NCI-H226 (cell line): ENCODE data around the gene S100A14.
A peak's percentile ranks its signal among the peaks of the same experiment; 100 is the strongest.

Experiments used
- DNase-seq: peaks from one replicate; pipeline ENCODE4 v3.0.0-alpha.2; 2015

S100A14 gene

DNA sequence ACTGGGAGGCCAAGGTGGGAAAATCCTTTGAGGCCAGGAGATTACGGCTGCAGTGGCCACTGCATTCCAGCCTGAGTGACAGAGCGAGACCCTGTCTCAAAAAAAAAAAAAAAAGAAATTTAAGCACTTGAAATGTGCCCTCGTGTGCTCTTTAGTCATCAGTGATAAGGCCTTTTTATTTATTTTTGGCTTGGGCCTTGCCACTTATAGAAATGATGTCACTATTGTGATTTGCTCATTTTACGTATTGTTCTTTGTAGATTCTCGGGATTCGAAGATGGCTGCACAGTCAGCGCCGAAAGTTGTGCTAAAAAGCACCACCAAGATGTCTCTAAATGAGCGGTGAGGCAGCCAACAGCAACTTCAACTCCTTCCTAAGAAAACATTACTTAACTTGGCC lies 20.2 kb upstream of the S100A14 start:
- no peak for DNase-seq

DNA sequence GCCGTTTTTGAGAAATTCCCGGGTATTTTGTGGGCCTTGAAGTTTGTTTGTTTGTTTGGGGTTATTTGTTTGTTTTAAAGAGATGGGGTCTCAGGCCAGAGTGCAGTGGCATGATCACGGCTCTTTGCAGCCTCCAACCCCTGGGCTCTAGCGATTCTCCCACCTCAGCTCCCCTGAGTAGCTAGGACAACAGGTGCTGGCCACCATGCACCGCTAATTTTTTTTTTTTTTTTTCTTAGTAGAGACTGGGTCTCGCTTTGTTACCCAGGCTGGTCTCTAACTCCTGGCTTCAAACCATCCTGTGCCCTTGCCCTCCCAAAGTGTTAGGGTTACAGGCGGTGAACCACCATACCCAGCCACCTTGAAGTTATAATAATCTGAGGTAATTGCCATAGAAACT lies 19.7 kb upstream of the S100A14 start:
- DNase-seq: no peak

DNA sequence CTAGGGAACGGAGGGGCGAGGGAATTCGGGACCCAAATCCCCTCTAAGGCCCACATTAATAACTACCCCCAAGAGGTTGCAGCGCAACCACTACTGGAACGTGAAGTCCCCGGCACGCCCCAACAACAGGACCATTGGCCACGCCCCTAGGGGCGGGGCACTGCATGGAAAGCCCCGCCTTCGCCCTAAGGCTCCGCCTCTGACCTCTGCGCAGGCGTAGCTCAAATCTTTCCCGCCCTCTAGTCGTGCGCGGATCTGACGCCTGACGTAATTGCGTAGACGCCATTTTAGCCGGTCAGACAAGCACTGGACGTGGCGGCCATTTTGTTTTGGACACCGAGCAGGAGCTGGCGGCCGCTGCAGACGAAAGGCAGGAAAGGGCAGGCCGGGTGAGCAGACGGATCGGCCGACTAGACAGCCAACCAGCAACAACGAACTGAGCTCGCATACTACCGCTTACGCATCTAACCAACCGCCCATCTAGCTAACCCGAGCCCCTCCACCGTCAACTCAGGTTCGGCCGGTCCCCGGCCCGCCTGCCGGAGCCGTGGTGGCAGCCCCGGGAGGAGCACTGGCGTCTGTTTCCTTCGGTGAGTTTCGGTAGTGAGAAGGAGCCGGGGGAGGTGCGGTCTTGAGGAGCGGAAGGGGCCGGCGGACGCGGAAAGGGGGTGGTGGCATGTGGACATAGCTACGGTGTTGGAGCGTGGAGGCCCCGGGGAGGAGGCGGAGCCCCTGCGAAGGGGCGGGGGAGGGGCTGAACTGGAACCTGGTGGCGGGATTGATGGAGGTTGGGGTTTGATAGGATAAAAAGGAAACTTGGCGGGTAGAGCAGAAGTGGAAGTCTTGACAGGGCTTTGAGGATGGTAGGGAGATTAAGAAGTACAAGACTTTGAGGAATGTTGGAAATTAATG lies 17.9 kb upstream of the S100A14 start, which contains the start of gene CHTOP:
TSS of gene CHTOP (plus strand) at position 313 of the 912 bp plus-strand sequence. CDS start 2,523 bp downstream, outside the sequence.
- DNase-seq: peak; percentile 92

DNA sequence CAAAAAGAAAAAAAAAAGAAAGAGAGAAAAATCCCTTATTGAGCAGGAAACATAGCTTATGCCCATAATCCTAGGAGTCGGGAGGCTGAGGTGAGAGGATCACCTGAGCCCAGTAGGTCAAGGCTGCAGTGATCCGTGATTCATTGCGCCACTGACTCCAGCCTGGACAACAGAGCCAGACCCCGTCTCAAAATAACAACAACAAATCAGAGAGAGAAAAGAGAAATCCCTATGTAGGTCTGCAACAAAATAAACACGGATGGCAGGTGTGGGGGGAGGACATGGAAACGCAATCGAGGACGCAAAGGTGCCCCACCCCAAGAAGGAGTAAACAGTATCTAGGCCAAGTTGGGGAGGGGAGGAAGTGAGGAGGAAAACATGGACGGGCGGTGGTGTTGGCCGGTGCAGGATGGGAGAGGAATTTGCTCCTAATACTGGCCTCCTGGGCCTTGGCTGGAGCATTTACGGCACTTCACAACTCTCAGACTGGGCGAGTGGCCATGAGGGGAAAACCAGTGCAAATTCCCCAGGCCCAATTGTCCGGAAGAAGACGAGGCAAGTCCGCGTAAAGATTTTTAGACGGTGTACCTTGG lies 17.1 kb upstream of the S100A14 start:
- no peak for DNase-seq

DNA sequence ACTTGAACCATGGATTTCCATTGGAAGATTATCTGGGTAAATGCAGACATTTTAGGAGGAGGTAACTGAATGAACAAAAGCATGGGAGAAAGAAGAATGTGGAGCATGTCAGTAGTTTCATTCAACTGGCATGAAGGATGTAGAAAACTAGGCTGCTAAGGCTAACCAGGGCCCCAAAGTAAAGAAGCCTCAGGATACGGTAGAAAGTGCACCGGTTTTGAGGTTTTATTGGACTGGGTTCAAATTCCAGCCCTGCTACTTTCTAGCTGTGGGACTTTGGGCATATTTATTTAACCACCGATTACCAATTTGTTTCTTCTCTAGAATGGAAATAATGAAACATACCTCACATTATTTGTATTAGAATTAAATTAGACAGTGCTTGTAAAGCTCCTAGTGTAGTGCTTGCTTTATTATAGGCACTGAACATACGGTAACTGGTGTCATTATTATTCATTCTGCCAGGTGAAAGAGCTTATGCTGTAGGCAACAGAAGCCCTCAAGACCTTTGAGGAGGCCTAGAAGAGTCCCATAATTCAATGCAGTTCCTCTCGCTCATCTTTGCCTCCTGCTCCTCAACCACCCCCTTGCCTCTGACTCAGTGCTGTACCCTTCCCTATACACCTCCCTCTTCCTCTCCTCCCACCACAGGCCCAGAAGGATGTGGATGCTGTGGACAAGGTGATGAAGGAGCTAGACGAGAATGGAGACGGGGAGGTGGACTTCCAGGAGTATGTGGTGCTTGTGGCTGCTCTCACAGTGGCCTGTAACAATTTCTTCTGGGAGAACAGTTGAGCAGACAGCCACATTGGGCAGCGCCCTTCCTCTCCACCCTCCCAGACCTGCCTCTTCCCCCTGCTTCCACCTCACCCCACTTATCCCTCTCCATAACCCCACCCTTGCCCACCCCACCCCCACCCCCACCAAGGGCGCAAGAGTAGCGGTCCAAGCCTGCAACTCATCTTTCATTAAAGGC lies 15.2 kb upstream of the S100A14 start:
- no peak for DNase-seq

DNA sequence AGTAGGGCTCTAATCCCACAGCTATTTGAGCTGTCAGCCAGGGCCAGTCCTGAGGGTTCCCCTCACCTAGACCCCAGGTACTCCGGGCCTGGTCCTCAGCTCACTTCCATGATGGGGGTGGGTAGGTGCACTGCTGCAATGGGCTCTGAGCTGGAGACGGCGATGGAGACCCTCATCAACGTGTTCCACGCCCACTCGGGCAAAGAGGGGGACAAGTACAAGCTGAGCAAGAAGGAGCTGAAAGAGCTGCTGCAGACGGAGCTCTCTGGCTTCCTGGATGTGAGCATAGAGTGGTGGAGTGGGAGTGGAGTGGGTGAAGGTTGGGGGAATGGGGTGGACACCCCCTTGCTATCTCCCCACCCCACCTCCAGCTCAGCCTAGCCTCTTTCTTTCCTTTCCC lies 14.3 kb upstream of the S100A14 start:
- no peak for DNase-seq

DNA sequence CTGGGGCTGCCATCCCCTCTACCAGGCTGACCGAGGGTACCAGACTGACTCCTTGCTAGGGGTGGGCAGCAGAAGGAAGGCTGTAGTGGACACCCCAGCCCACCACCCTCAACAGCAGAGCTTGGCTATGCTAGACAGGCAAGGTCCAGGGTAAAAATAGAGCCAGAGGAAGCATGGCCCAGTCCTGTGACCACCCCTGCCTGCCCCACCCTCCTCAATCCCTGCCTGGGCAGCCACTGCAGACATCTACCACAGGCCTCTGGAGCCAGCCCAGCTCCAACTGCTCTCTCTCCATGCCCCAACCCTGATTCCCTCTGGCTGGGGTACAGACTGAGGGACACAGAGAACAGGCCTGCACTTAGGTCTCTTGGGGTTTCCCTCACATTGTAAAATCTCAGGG lies 13.8 kb upstream of the S100A14 start:
- DNase-seq: no peak

DNA sequence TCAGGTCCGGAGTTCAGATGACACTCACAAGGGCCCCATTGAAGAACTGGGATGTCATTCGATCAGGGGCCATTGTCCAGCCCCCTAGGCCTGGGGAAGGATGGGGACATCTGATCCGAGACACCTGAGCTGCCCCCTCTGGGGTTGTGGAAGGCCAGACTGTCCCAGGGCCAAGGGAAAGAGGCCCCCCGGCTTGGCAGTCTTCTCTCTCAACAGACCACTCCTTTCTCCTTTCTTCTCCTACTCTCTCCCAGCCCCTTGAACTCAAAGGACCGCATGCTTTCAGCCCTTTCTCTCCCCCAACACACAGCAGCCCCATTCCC lies 13.2 kb upstream of the S100A14 start:
- no peak for DNase-seq

DNA sequence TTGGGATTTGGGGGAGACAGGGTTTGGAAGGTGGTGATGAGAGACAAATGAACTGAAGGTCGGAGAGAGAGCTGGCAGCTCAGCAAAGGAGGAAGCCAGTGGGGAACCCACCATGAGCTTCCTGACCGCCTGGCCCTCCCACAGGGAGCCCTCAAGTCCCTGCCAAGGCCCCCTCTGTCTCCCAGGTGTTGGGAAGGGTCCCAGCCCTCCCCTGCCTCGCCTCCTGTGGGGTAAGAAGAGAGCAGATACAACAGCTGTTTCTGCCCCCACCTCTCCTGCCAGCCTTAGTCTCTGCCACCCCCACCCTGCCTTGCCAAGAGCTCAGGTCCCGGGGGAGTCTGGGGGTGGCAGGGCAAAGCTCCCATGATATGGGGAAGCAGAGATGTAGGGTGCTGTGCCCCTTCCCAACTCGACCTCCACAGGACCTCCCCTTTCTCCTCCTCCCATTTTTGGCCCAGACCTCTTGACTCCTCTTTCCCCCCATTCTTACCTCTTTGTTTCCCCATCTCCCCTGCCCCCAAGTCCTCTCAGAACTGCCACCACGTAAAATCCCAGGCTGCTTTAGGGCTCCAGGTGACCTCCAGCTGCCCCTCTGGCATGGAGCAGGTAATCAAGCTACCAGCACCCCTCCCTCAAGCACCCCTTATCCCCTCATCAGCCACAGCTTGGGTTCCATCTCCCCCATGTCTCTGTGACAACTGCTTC lies 12.7 kb upstream of the S100A14 start:
- no peak for DNase-seq

DNA sequence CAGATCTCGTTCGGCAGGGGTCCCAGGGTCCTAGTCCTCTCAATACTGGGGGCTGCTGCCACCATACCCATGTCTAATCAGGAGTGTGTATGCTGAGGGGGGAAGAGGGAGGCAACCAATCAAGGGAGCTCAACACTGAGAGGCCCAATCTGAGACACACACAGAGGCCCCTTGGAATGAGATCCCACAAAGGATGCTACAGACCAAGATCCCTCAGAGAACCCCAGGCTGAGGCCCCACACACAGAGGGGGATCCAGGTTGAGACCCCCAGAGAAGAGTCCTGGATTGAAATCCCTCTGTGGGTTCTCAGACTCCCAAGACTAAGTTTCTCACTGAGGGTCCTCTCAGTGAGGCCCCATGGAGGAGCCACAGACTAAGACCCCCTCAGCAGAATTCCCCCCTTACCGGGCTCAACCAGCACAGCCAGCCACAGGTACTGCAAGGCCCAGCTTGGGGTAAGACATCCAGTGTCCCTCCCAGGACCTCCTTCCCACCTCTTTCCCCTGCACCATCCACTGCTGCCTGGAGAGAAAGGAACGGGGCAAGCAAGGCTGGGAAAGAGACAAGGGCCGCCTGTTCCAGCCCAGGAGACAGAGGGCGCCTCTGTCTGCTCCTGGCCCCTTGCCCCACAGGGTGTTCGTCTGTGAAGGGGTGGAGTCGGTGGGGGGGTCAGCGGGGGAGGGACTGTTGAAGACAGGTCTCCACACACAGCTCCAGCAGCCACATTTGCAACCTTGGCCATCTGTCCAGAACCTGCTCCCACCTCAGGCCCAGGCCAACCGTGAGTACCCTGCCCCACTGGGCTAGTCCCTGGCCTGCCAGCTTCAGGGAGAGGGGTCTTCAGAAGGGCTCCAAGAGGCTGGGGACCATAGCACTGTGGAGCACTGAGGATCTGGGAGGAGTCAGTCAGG lies 11.8 kb upstream of the S100A14 start, which contains the start of gene S100A1:
TSS of gene S100A1 (plus strand) at position 720 of the 912 bp plus-strand sequence. CDS start 2,088 bp downstream, outside the sequence.
- DNase-seq: peak; percentile 2

DNA sequence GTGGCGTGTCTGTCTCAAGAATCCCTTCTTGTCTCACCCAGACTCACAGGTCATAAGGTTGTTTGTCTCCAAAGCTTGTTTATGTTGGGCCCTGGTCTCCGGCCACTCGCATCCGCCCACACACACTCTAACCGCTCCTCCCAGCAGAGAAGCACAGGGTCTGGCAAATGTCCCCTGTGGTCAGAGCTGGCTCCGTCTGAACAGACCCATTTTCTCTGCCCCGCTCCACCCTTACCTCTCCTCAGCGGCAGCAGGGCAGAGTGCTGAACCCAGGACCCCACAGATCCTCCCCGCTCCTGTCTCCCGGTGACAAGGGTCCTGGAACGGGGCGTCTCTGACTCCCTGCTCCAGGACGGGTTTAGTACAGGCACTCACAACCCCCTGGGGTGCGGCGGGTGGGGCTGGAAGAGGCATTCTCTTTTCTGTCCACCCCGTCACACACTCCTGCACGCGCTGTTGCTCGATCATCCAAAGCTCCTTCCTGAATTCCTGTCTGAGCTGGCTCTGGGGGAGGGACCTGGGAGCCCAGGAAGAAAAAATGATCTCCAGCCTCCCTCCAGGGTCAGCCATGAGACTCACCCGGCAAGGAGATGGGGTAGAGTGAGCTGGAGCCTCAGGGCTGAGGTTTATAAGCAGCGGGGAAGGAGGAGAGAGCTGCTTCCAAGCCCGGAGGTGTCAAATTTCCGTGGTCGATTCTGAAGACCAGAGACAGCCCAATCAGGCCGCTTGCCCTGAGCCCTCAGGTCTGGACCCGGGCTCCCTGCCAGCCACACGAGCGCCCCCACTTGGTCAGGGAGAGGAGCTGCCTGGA lies 11.0 kb upstream of the S100A14 start, which contains the start of gene S100A13:
TSS of gene S100A13 (minus strand) at position 602 of the 811 bp plus-strand sequence. CDS start 1,033 bp downstream, outside the sequence.
- peak; percentile 96 for DNase-seq

DNA sequence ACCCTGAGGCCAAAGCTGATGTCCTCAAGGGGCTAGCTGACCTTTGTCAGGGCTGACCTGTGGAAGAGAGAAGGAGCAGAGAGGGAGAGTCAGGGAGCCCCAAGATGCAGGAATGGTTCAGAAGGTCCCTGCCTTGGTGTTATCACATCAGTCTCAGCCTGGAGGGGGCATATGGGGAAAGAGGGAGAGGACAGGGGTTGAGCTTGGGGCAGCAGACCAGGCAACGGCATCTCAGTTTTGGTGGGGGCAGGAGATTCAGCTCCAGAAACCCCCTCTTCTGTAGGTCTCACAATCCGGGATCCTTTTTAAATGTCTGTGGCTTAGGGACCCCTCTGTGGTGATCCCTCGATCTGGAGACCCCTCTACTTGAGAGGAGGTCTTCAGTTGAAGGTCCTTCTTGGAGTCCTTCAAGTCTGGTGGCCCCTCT lies 10.4 kb upstream of the S100A14 start:
- DNase-seq: no peak

DNA sequence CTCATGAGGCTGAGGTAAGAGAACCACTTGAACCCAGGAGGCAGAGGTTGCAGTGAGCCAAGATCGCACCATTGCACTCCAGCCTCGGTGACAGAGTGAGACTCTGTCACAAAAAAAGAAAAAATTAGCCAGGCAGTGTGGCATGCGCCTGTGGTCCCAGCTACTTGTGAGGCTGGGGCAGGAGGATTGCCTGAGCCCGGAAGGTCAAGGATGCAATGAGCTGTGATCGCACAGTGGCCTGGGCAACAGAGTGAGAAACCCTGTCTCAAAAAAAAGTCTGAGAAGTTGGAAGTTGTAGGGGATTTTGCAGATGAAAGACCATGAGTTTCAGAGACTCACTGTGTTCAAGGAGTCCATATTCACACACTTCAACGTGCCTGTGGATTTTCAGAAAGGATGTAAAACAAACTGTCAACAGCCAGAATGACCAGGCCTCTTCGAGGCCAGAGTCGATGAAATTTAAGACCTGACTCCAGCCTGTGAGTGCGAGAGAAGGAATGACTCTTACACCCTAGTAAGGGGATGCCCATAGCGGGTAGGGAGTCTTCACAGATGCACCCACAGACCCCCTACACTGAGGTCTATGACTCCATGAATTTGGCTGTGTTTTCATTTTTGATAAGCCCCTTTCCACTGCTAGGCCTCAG lies 9.0 kb upstream of the S100A14 start:
- no peak for DNase-seq

DNA sequence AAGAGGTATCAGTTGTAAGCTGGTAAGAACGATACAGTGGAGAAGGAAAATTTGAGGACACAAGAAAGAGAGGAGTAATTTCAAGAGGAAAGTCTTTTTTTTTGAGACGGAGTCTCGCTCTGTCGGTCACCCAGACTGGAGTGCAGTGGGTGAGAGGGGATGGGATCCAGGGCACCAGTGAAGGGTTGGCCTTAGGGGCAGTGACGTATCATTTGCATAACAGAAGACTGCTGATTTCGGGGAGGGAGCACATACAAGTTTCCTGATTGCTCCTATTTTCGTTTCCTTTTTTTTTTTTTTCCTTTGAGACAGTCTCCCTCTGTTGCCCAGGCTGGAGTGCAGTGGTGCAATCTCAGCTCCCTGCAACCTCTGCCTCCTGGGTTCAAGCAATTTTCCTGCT lies 7.0 kb upstream of the S100A14 start:
- DNase-seq: no peak

DNA sequence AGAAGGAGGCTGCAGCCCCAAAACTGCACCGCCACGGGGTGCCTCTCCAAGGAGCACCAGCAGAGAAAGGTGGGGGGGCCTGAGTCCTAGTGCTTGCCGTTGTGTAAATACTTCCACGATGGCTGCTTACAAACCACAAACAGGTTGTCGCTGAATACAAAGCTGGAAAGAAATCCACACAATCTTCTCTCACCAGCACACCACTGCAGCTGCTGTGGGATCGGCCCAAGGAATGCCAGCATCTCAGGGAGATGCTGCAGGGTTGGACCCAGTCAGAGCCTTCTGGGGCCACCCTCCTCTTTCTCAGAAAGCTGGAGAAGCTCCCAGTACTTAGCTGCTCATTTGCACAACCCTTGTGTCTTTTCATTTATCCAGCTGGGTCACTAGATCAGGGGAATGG lies 3.0 kb upstream of the S100A14 start:
- DNase-seq: no peak

DNA sequence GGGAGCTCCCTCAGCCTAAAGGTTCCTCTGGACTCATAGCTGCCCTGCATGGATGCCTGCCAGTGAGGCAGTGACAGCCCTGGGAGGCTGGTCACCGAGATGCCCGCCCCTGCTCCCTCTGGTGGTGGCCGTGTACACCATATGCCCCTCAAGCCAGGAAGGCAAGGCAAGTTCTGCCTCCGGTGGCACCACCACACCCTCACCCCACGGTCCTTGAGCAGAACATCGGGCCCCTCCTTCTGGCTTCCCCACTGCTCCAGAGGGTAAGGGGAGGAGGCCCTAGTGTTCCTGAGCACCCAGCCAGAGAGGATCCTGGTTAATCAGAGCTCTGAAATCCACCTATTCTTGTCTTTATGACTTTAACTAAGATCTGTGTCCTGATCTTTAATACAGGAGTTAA lies 1.5 kb upstream of the S100A14 start:
- DNase-seq: no peak

DNA sequence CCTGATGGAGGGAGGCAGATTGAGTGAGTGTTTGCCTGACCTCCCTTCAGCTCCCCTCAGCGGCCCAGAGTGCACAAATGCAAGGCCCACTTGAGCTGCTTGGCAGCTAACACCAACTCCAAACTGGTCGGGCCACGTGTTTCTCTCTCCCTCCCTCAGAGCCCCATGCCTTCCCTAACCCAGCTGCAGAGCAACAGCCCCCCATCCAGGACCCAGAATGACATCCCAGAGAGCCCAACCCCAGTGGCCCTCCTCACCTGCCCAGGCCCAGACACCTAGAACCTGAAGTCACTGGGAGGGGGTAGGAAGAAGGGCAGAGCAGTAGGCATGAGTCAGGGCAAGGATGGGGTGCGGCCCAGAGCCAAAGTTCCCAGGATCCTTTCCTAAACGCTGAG lies 789 bp upstream of the S100A14 start:
- no peak for DNase-seq

DNA sequence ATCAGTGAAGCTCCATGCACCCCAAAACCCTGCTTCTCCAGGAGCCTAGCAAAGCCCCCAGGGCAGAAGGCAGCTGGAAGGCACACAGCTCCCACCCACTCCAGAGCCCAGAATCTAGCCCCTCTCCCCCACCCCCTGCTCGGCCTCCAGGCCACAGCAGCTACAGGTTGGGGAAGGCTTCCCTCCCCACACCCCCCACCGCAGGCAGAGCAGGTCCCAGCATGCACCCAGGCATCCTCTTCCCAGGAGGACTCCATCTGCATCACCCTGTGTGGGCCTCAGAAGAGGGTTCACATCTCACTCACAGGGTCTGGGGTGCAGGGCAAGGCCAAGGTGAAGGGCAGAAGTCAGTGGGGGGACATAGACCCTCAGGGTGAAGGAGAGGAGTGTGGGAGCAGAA lies 719 bp downstream of the S100A14 start:
- no peak for DNase-seq

DNA sequence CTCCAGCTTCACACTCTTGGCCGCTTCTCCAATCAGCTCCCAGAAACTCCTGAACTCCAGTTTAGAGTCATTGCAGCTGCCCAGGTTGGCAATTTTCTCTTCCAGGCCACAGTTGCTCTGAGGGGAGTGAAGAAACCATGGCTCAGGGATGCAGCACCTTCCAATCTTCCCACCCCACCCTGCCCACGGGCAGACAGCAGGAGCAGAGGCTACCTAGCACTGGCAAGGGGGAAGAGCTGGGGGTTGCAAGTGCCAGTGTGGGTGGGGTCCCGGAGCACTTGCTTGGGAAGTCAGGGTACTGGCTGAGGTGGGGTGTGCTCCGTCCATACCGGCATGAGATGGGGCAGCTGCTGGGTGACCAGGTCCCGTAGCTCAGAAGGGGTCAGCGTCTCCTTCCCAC lies 1.2 kb downstream of the S100A14 start:
- no peak for DNase-seq
